K562 (cell line): ENCODE results near the gene TLR5. TPM values are rescaled to one million over a fixed set of nuclear protein-coding genes. Genes with fewer than 3 reads are reported as not detected.

Experiments used
- DIDO1 ChIP-seq: fragments of 450-650 bp; IDR thresholded peaks from 2 replicates; pipeline ENCODE4 v1.6.1; 2016; ENCODE audit warnings: low read depth, missing biosample characterization, missing genetic modification characterization
- MAZ ChIP-seq, 2 experiments: fragments of 450-650 bp in 1 of 2; sonication (generic) in 1 of 2; formaldehyde crosslinking; IDR thresholded peaks in 1 of 2; conservative IDR thresholded peaks in 1 of 2; 2 replicates each; pipeline versions ENCODE4 v1.4.0 to v1.5.0; 2020; ENCODE audit warnings: mild to moderate bottlenecking in 1 of 2, missing genetic modification reagents in 1 of 2
- RAD21 ChIP-seq, 2 experiments: fragments of 250-450 bp in 1 of 2; fragments of 450-650 bp in 1 of 2; sonication (Bioruptor Pico) in 1 of 2; formaldehyde crosslinking in 1 of 2; IDR thresholded peaks in 1 of 2; conservative IDR thresholded peaks in 1 of 2; 2 replicates each; pipeline versions ENCODE4 v1.4.0 to v1.8.0; 2020 to 2022; ENCODE audit warnings: mild to moderate bottlenecking in 2 of 2, moderate library complexity in 1 of 2
- RBFOX2 ChIP-seq: fragments of 200-400 bp; formaldehyde crosslinking; IDR thresholded peaks from 2 replicates; pipeline ENCODE4 v1.6.1; 2017; ENCODE audit warnings: low read depth, mild to moderate bottlenecking, low read length, moderate library complexity
- RBM17 ChIP-seq: fragments of 200-400 bp; formaldehyde crosslinking; IDR thresholded peaks from 2 replicates; pipeline ENCODE4 v1.6.1; 2017; ENCODE audit warnings: low read depth, mild to moderate bottlenecking, low read length, borderline replicate concordance
- ZNF239 ChIP-seq: fragments of 250-450 bp; sonication (Bioruptor Pico); IDR thresholded peaks from 2 replicates; pipeline ENCODE4 v1.4.0; 2020; ENCODE audit warnings: mild to moderate bottlenecking
- polyA plus RNA-seq, 8 experiments: library from polyadenylated mRNA; depleted of rRNA in 4 of 8; stranded (reverse) in 5 of 8; unstranded in 3 of 8; fragments of >200 nt; fragmentation: Nextera tagmentation in 2 of 8; fragmentation: Illumina TruSeq in 1 of 8; extraction: Ambion mirVana in 2 of 8; extraction: Trizol in 1 of 8; gene quantifications; 2 replicates each; pipeline versions ENCODE4 v1.2.1 to v1.2.3, GENCODE V29; 2011 to 2014; ENCODE audit warnings: inconsistent platforms in 1 of 8, missing spikeins in 1 of 8
- total RNA-seq, 7 experiments: library from RNA; depleted of rRNA in 6 of 7; stranded (reverse); fragments of >200 nt in 6 of 7; fragmentation: Illumina TruSeq in 2 of 7; extraction: Trizol in 2 of 7; gene quantifications; 2 replicates each; pipeline versions ENCODE4 v1.2.1 to v1.2.3, GENCODE V29; 2011 to 2021; ENCODE audit warnings: low replicate concordance in 1 of 7
- TF ChIP-seq, protein P1 (sequence below): fragments of 450-650 bp; IDR thresholded peaks from 2 replicates; pipeline ENCODE4 v1.6.1; 2017; ENCODE audit warnings: antibody characterized with exemption, mild to moderate bottlenecking
- TF ChIP-seq, protein P2 (sequence below), 3 experiments: fragments of 200-800 bp in 1 of 3; sonication (Bioruptor generic) in 1 of 3; sonication (generic) in 1 of 3; formaldehyde crosslinking in 1 of 3; IDR thresholded peaks; 2 replicates each; pipeline versions ENCODE4 v1.6.1 to v1.8.0; 2016 to 2022; ENCODE audit warnings: mild to moderate bottlenecking in 2 of 3, missing compliant biosample characterization in 2 of 3, missing genetic modification characterization in 2 of 3, missing genetic modification reagents in 1 of 3
- TF ChIP-seq, protein P3 (sequence below): fragments of 450-650 bp; conservative IDR thresholded peaks from 2 replicates; pipeline ENCODE4 v1.6.1; 2016; ENCODE audit warnings: missing genetic modification characterization, low read depth, mild to moderate bottlenecking, missing compliant biosample characterization, moderate library complexity

TLR5 gene
- total and polyA plus RNA-seq, 9 of the 15 experiments (the other 6 are each of a cell fraction or from before 2014, with no cell fraction given): 0.93 to 7.4 (median 1.9) TPM

DNA sequence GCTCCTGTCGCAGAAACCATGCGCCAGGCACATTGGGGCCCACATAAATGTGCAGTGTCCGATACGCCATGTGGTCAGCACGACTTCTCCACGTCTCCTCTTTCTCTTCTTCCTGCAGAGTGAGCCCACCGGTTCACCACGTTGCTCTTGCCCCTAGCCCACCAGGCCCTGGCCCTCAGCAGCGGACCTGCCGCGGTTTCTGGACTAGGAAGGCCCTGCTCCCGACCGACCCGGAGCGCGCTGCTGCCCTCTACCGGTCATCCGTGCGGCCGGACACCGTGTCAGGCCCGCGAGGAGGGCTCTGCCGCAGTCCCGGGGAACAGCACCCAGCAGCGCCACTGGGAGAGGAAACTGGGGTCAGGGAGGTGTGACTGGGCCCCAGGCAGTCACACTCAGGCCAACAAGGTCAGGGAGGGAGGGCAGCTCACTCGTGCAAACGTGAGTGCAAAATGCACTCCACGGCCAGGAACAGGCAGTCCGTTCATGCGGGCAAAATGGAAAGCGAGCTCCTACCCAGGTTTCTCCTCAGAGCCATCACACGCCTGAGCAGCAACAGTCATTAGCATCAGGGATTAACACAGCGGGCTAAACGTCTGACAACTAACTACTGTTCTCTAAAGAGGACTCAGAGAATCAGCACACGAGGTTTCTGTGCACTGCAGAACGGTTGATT lies 13.7 kb downstream of the TLR5 start (continued):
- TF ChIP-seq RBM17 (no peak), ZNF239 (CRISPR knock-in tag) (no peak), MAZ (CRISPR knock-in tag; conservative IDR thresholded peaks at IDR 0.05 in 1 of 2, IDR thresholded peaks at IDR 0.05 in 1 of 2) (peak; percentile 32 to 35; a peak in 1 of 4 replicates), RBFOX2 (0 out of 2 replicates have a peak, but pooled peaks have one; percentile 33), DIDO1 (tag) (no peak), RAD21 (CRISPR knock-in tag; conservative IDR thresholded peaks at IDR 0.05 in 1 of 2, IDR thresholded peaks at IDR 0.05 in 1 of 2) (peak in 1 of 2 experiments; percentile 61; a peak in 3 of 4 replicates)
- TF ChIP-seq, protein P1, sequence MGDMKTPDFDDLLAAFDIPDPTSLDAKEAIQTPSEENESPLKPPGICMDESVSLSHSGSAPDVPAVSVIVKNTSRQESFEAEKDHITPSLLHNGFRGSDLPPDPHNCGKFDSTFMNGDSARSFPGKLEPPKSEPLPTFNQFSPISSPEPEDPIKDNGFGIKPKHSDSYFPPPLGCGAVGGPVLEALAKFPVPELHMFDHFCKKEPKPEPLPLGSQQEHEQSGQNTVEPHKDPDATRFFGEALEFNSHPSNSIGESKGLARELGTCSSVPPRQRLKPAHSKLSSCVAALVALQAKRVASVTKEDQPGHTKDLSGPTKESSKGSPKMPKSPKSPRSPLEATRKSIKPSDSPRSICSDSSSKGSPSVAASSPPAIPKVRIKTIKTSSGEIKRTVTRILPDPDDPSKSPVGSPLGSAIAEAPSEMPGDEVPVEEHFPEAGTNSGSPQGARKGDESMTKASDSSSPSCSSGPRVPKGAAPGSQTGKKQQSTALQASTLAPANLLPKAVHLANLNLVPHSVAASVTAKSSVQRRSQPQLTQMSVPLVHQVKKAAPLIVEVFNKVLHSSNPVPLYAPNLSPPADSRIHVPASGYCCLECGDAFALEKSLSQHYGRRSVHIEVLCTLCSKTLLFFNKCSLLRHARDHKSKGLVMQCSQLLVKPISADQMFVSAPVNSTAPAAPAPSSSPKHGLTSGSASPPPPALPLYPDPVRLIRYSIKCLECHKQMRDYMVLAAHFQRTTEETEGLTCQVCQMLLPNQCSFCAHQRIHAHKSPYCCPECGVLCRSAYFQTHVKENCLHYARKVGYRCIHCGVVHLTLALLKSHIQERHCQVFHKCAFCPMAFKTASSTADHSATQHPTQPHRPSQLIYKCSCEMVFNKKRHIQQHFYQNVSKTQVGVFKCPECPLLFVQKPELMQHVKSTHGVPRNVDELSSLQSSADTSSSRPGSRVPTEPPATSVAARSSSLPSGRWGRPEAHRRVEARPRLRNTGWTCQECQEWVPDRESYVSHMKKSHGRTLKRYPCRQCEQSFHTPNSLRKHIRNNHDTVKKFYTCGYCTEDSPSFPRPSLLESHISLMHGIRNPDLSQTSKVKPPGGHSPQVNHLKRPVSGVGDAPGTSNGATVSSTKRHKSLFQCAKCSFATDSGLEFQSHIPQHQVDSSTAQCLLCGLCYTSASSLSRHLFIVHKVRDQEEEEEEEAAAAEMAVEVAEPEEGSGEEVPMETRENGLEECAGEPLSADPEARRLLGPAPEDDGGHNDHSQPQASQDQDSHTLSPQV: no peak
- TF ChIP-seq, protein P2, sequence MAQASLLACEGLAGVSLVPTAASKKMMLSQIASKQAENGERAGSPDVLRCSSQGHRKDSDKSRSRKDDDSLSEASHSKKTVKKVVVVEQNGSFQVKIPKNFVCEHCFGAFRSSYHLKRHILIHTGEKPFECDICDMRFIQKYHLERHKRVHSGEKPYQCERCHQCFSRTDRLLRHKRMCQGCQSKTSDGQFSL (CRISPR knock-in tag; IDR thresholded peaks at IDR 0.05): no peak
- TF ChIP-seq, protein P2 (tag; IDR thresholded peaks at IDR 0.05): no peak
- TF ChIP-seq, protein P3, sequence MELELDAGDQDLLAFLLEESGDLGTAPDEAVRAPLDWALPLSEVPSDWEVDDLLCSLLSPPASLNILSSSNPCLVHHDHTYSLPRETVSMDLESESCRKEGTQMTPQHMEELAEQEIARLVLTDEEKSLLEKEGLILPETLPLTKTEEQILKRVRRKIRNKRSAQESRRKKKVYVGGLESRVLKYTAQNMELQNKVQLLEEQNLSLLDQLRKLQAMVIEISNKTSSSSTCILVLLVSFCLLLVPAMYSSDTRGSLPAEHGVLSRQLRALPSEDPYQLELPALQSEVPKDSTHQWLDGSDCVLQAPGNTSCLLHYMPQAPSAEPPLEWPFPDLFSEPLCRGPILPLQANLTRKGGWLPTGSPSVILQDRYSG (tag): no peak
